Trophoblast cell (in vitro differentiated cells and primary cell): ENCODE data around the gene AMBP.
A peak's percentile ranks its signal among the peaks of the same experiment; 100 is the strongest.

Source experiments
- DNase-seq, 2 donors: peaks; one replicate each; pipeline ENCODE4 v3.0.0-alpha.2; 2016
- H2AFZ ChIP-seq: 2 replicates; pipeline ENCODE4 v1.6.1; 2013; ENCODE audit warnings: low read length, moderate library complexity, mild to moderate bottlenecking; ENCODE audit not compliant: insufficient read depth, poor library complexity
- H2AK5ac ChIP-seq: 2 replicates; pipeline ENCODE4 v1.6.1; 2013; ENCODE audit warnings: mild to moderate bottlenecking, low read length
- H2BK120ac ChIP-seq: 2 replicates; pipeline ENCODE4 v1.6.1; 2013; ENCODE audit warnings: low read length, mild to moderate bottlenecking, moderate library complexity; ENCODE audit not compliant: insufficient read depth, poor library complexity
- H2BK12ac ChIP-seq: 2 replicates; pipeline ENCODE4 v1.6.1; 2013; ENCODE audit warnings: mild to moderate bottlenecking, low read length, moderate library complexity
- H2BK5ac ChIP-seq: 2 replicates; pipeline ENCODE4 v1.6.1; 2013; ENCODE audit warnings: low read length, low read depth, moderate library complexity, mild to moderate bottlenecking; ENCODE audit not compliant: poor library complexity
- H3K14ac ChIP-seq: 2 replicates; pipeline ENCODE4 v1.6.1; 2013; ENCODE audit warnings: mild to moderate bottlenecking, low read length
- H3K18ac ChIP-seq: 2 replicates; pipeline ENCODE4 v1.6.1; 2013; ENCODE audit warnings: mild to moderate bottlenecking, low read length
- H3K23ac ChIP-seq: 2 replicates; pipeline ENCODE4 v1.6.1; 2013; ENCODE audit warnings: low read length
- H3K27ac ChIP-seq: 2 replicates; pipeline ENCODE4 v1.5.1; 2013; ENCODE audit warnings: low read depth, mild to moderate bottlenecking, inconsistent platforms, low read length, moderate library complexity
- H3K27me3 ChIP-seq: 2 replicates; pipeline ENCODE4 v1.6.1; 2013; ENCODE audit warnings: inconsistent platforms, mild to moderate bottlenecking, low read length, moderate library complexity; ENCODE audit not compliant: insufficient read depth
- H3K36me3 ChIP-seq, 2 experiments: 1 replicate in 1 of 2; 2 replicates in 1 of 2; pipeline ENCODE4 v1.6.1; 2013; ENCODE audit warnings: low read length in 2 of 2, mild to moderate bottlenecking in 2 of 2, moderate library complexity in 1 of 2; ENCODE audit not compliant: insufficient read depth in 2 of 2, control insufficient read depth in 1 of 2
- H3K4ac ChIP-seq: 2 replicates; pipeline ENCODE4 v1.6.1; 2013; ENCODE audit warnings: low read depth, mild to moderate bottlenecking, low read length, moderate library complexity
- H3K4me1 ChIP-seq, 2 experiments: 1 replicate in 1 of 2; 2 replicates in 1 of 2; pipeline ENCODE4 v1.6.1; 2013; ENCODE audit warnings: low read length in 2 of 2, mild to moderate bottlenecking in 2 of 2, moderate library complexity in 1 of 2; ENCODE audit not compliant: insufficient read depth in 2 of 2, control insufficient read depth in 1 of 2
- H3K4me2 ChIP-seq: 2 replicates; pipeline ENCODE4 v1.6.1; 2013; ENCODE audit warnings: inconsistent platforms, mild to moderate bottlenecking, low read length, moderate library complexity
- H3K4me3 ChIP-seq: 2 replicates; pipeline ENCODE4 v1.5.1; 2013; ENCODE audit warnings: mild to moderate bottlenecking, low read depth, low read length, inconsistent platforms
- H3K79me1 ChIP-seq: one replicate; pipeline ENCODE4 v1.6.1; 2013; ENCODE audit warnings: low read length
- H3K79me2 ChIP-seq: 2 replicates; pipeline ENCODE4 v1.6.1; 2013; ENCODE audit warnings: low read length, mild to moderate bottlenecking; ENCODE audit not compliant: control insufficient read depth, insufficient read depth, poor library complexity
- H3K9ac ChIP-seq: 2 replicates; pipeline ENCODE4 v1.6.1; 2013; ENCODE audit warnings: mild to moderate bottlenecking, low read length
- H3K9me3 ChIP-seq: 2 replicates; pipeline ENCODE4 v1.6.1; 2013; ENCODE audit warnings: low read depth, mild to moderate bottlenecking, control low read depth, inconsistent platforms, low read length; ENCODE audit not compliant: insufficient read depth
- H4K12ac ChIP-seq: 2 replicates; pipeline ENCODE4 v1.6.1; 2013; ENCODE audit warnings: low read depth, mild to moderate bottlenecking, low read length, moderate library complexity
- H4K8ac ChIP-seq: 2 replicates; pipeline ENCODE4 v1.6.1; 2013; ENCODE audit warnings: low read depth, mild to moderate bottlenecking, low read length, moderate library complexity
- H4K91ac ChIP-seq: one replicate; pipeline ENCODE4 v1.6.1; 2013; ENCODE audit warnings: low read depth, mild to moderate bottlenecking, low read length, moderate library complexity
- WGBS: extraction: QIAGEN DNeasy Blood & Tissue Kit; methylation state at CpG from one replicate; pipeline ENCODE4 v1.1.7; 2013; ENCODE audit warnings: missing lambda C conversion rate; ENCODE audit not compliant: insufficient read length, insufficient coverage; ENCODE audit errors: extremely low coverage; 5-methylcytosine and 5-hydroxymethylcytosine counted together

AMBP gene

GRCh38 chr9:114033397-114034103 is 44.5 kb downstream of the AMBP start:
- Histone ChIP-seq H3K27ac (no peak overlapping the region), H3K4me3 (no peak overlapping the region), H3K4me1 (no peaks in the 10 kb centered on the region), H2BK5ac (no peak overlapping the region), H3K27me3 (no peaks in the 10 kb centered on the region), H3K14ac (no peak overlapping the region), H3K18ac (no peak overlapping the region), H3K79me2 (no peaks in the 10 kb centered on the region), H4K91ac (no peak overlapping the region), H3K79me1 (no peaks in the 10 kb centered on the region), H2AFZ (no peak overlapping the region), H3K9me3 (no peaks in the 10 kb centered on the region), H4K12ac (no peak overlapping the region), H4K8ac (no peak overlapping the region), H2AK5ac (no peak overlapping the region), H3K9ac (no peak overlapping the region), H2BK12ac (no peak overlapping the region), H3K36me3 (peaks cover 26 to 34% of the 10 kb centered on the region in 2 experiments), H2BK120ac (no peak overlapping the region), H3K23ac (no peak overlapping the region), H3K4me2 (no peak overlapping the region), H3K4ac (no peak overlapping the region)
- peak; percentile 11 to 59 for DNase-seq
- WGBS: no CpG with 5 or more reads among the region's 12 CpGs

GRCh38 chr9:114031948-114032840 is 45.9 kb downstream of the AMBP start:
- no peak for DNase-seq
- no peak overlapping the region for H3K23ac ChIP-seq
- no peak overlapping the region for H2AK5ac ChIP-seq
- H3K4me3 ChIP-seq: peak overlapping the region; percentile 3
- no peaks in the 10 kb centered on the region for H3K79me1 ChIP-seq
- H3K4ac ChIP-seq: no peak overlapping the region
- no peak overlapping the region for H3K27ac ChIP-seq
- no CpG with 5 or more reads among the region's 19 CpGs for WGBS
- H2BK12ac ChIP-seq: no peak overlapping the region
- no peak overlapping the region for H4K12ac ChIP-seq
- no peaks in the 10 kb centered on the region for H3K27me3 ChIP-seq
- H3K9ac ChIP-seq: no peak overlapping the region
- no peak overlapping the region for H2AFZ ChIP-seq
- no peaks in the 10 kb centered on the region for H3K79me2 ChIP-seq
- peaks cover 30 to 33% of the 10 kb centered on the region in 2 experiments for H3K36me3 ChIP-seq
- no peak overlapping the region for H3K18ac ChIP-seq
- H3K14ac ChIP-seq: no peak overlapping the region
- H4K8ac ChIP-seq: no peak overlapping the region
- H4K91ac ChIP-seq: no peak overlapping the region
- no peaks in the 10 kb centered on the region for H3K9me3 ChIP-seq
- no peak overlapping the region for H3K4me2 ChIP-seq
- no peaks in the 10 kb centered on the region for H3K4me1 ChIP-seq
- no peak overlapping the region for H2BK5ac ChIP-seq
- H2BK120ac ChIP-seq: no peak overlapping the region

- WGBS: no CpG with 5 or more reads among the region's 7 CpGs
These were observed 47.0 kb downstream of the AMBP start for GRCh38 chr9:114031037-114031630.

GRCh38 chr9:114030364-114030763 is 47.7 kb downstream of the AMBP start:
- no CpG with 5 or more reads among the region's 9 CpGs for WGBS
- Histone ChIP-seq H3K27ac (no peak overlapping the region), H3K14ac (no peak overlapping the region), H3K9me3 (no peaks in the 10 kb centered on the region), H3K36me3 (peaks cover 22 to 23% of the 10 kb centered on the region in 2 experiments), H3K18ac (no peak overlapping the region), H3K79me1 (no peaks in the 10 kb centered on the region), H3K4me2 (no peak overlapping the region), H4K12ac (no peak overlapping the region), H3K9ac (no peak overlapping the region), H2AK5ac (no peak overlapping the region), H3K4ac (no peak overlapping the region), H2BK120ac (no peak overlapping the region), H2BK12ac (no peak overlapping the region), H2AFZ (no peak overlapping the region), H3K23ac (no peak overlapping the region), H4K91ac (no peak overlapping the region), H2BK5ac (no peak overlapping the region), H3K4me3 (no peak overlapping the region), H3K27me3 (no peaks in the 10 kb centered on the region), H4K8ac (no peak overlapping the region), H3K79me2 (no peaks in the 10 kb centered on the region), H3K4me1 (peaks cover 0 to 3% of the 10 kb centered on the region in 2 experiments)
- DNase-seq: no peak

More at GRCh38 chr9:114031037-114031630, 47.0 kb downstream of the AMBP start:
- Histone ChIP-seq H3K4ac (no peak overlapping the region), H4K12ac (no peak overlapping the region), H3K79me2 (no peaks in the 10 kb centered on the region), H3K9me3 (no peaks in the 10 kb centered on the region), H3K4me2 (no peak overlapping the region), H2AK5ac (no peak overlapping the region), H2BK120ac (no peak overlapping the region), H4K8ac (no peak overlapping the region), H2BK5ac (no peak overlapping the region), H3K79me1 (no peaks in the 10 kb centered on the region), H2AFZ (no peak overlapping the region), H3K9ac (no peak overlapping the region), H4K91ac (no peak overlapping the region), H3K36me3 (peaks cover 24% of the 10 kb centered on the region in 2 experiments), H3K18ac (no peak overlapping the region), H3K4me1 (no peaks in the 10 kb centered on the region), H3K23ac (no peak overlapping the region), H3K27ac (no peak overlapping the region), H3K14ac (no peak overlapping the region), H2BK12ac (no peak overlapping the region), H3K27me3 (no peaks in the 10 kb centered on the region), H3K4me3 (no peak overlapping the region)
- DNase-seq: no peak
